GM18499 (cell line): ENCODE results near the gene MED12L.

ENCODE experiments used
- ATAC-seq: cut with Tn5 transposase; IDR thresholded peaks from one replicate; pipeline ENCODE4 v1.9.1; 2021; ENCODE audit warnings: moderate number of reproducible peaks; ENCODE audit not compliant: insufficient read depth, unreplicated experiment

MED12L gene

DNA sequence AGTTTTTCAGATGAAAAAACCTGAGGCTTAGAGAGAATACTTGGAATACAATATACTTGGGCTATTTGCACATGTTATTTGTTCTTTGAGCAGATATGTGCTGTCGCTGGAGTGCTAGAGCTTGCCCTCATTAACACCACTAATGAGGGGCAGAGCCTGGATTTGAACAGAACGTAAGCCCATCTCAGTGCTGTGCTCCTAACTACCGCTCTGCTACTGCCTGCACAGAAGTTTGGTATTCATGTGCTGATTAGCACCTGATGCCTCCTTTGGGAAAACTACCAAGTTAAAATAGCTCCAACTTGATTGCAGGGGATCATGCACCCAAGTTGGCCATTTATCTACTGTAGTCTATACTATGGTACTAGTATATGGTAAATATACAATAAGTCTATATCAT lies 227.5 kb downstream of the MED12L start:
- no peak for ATAC-seq

DNA sequence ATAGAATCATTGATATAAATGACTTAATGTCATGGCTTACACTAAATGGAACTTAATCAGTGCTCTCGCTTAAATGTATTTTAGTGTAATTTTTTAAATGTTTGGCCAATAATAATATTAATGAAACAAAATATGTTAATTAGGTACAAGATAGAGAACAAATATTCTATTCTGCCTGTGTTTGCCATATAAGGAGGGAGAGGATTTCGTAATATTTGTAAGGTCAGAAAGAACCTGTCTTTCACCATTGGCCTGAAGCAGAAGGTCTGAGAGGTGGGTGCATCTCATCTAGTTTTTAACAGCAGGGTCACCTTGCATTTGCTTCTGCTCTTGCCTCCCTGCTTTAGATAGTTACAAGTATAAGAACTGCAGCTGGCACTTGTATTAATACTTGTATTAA lies 228.7 kb downstream of the MED12L start:
- ATAC-seq: no peak

DNA sequence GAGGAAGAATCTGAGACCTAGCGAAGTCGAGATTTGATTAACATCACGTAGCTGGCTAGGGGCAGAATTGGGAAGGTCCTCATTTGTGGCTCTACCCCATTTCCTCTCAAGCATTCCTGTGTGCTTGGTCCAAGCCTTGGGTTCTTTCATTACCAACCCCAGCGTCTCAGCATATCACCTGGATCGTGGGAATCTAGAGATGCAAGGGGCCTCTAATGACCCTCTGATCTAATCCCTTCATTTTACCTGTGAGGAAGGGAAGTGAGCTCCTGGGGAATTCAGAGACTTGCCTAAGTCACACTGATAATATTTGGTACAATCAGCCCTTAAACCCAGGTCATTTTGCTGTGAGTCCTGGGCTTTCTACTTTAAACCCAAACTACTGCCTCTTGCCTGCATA lies 229.1 kb downstream of the MED12L start:
- ATAC-seq: no peak

DNA sequence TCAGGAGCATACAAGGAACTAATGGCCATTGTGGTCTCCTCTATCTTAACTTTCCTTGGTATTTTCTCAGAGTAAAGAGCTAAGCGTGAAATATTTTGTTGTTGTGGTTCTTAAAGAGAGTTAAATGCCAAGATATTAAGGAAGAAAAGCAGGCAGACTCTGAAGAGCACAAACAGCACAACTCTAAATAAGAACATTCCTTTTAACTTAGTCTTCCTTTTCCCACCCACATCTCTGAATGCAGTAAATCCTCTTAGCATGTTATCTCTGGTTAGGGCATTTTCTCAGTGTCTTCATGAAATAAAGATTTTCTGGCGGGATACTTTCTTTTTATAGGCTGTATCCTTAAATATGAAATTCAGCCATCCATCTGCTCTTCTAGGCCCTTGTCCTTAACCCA lies 229.7 kb downstream of the MED12L start:
- ATAC-seq: no peak

DNA sequence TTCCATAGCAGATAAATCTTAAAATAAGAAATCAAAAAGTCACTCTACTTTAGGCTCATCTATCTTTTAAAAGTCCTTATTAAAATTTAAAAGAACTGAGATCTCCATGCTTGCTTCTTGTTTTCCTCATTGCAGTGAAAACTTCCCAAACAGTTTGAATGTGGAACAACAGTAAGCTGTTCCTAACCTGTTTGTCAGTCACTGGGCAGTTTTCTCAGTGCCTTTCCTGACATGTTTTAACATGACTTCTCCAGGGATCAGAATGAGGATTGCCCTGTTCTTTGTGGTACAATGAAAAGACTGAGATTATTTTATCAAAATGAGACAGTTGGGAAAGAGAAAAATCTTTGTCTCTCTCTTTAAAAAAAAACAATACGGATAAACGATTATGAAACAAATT lies 230.4 kb downstream of the MED12L start:
- ATAC-seq: no peak

DNA sequence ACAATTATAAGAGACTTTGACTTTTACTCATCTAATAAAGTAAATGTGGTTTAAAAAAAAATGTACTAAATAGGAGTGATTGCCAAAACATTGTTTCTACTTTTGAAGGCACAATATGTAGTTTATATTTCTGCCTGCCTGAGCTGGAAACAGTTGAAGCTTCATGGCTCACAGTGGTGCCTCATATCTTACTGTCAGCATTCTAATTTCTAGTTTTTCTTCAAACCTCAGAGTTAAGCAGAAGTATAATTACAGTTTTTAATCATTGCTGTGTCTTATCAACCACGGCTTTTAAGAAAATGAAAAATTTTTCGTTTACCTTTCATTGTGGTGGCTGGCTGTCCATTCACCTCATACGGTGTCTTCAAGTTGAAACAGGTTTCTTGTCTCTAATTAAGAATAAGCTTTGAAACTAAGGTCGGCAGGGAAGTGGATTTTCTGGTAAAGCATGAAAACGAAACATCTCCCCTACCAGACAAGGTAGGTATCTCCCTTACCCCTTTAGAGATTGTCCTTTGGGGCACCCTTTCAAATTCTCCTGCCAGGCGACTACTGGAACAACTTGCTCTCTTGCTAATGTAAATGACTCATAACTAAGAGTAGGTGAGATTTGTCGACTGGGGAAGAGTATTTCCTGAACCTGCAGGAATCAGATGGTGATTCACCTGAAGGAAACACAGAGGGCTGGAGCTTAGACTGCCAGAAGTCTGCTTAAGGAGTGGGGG lies 231.0 kb downstream of the MED12L start, which contains the start of gene GPR87:
Gene GPR87 (minus strand): TSS at position 554 of the 725 bp plus-strand sequence. CDS start 16,720 bp downstream, outside the sequence.
- ATAC-seq: no peak

DNA sequence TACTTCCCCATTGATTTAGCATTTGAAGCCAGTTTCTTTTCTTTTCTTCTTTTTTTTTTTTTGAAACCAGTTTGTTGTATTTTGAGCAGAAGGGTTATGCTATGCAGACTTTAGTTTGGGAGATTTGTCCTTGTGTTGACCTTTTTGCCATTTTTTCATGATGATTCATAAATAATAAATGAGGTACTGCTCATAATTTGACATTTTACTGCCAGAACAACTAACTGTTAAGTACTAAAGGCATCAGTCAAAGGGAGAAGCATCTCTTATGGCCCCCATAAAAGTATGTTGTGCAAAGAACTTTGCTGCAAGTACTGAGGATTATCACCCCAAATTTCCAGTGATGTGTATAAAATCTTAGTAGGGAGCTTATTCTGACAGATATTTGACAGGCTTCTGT lies 232.8 kb downstream of the MED12L start:
- ATAC-seq: no peak

DNA sequence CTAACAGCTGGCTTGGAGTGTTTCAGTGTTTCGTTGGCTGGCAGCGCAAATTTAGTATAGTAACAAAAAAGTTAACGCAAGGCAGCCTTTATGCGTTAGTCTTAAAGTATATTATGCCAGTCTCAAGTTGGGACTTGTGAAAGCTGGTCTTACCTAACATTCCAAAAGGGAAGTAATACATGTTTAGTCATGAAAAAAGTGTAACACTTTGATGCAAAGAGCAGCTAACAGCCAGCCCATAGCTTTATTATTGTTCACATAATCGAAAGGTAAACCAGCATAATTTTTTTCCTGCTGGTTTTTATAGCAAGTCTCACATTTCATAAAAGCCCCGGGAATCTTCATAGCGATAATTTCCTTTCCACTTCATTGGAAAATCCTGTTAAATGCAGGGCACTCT lies 233.5 kb downstream of the MED12L start:
- no peak for ATAC-seq

DNA sequence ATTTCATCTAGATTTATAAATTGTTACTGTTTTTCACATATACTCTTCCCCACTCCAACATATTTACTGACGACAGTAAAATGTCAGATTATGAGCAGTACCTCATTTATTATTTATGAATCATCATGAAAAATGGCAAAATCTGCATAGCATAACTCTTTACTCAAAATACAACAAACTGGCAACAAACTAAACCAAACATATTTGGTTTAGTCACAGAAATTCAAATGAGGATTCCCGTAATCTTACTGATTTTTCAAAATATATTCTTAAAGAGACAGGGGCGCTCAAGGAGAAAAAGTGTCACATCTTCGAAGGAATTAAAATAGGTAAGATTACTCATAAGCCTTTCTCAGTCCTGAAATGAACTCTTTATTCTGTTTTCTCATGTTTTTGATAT lies 234.2 kb downstream of the MED12L start:
- ATAC-seq: no peak

DNA sequence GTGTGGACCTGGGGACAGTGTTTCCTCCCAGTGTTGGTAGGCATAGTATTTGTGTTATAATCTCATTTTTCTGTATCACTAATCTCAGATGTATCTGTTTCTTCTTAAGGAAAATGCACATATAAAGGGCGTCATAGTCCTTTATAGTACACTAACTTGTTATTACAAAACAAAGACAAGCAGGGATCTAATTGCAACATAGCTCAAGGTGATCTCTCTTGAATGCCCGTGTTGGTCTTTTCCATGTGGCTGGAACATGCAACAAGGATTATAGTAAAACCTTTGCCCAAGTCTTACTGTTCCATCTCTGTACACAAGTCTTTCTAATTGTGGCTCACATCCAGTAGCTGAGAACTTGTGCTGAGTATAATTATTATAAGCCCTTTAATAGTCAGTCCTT lies 234.7 kb downstream of the MED12L start:
- ATAC-seq: no peak

DNA sequence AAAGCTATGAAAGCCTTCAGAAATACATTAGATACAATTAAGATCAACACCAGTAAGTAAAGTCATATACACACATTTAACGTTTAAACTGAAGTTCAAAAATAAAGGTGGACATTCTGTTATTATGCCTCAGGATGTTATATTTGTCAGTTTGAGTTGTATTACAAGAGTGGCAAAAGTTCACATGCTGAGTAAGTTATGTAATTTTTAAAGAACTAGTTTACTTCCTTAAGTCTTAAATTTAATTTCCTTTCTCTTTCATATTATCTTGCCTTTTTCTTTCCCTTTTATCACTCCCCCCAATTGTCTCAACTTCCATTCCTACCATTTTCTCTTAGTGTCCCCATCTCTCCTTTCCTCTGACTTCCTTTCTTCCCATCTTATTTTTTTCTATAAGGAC lies 236.1 kb downstream of the MED12L start:
- no peak for ATAC-seq

DNA sequence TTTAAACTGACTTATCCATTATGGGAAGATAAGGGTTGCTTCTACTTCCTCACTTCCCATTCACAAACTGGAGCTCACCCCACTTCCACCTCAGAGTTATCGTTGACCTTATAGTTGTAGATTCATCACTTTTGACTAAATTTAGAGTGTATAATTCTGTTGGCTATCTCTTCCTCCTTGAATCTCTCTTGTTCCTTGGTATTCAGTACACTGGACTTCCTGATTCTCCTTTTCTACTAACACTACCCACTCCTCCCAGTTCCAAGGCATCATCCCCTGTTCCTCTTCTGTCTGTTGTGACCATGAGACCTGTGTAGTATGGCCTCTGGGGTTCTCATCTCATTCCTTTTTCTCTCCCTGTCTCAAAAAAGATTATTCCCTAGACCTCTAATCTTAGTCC lies 237.0 kb downstream of the MED12L start:
- no peak for ATAC-seq

DNA sequence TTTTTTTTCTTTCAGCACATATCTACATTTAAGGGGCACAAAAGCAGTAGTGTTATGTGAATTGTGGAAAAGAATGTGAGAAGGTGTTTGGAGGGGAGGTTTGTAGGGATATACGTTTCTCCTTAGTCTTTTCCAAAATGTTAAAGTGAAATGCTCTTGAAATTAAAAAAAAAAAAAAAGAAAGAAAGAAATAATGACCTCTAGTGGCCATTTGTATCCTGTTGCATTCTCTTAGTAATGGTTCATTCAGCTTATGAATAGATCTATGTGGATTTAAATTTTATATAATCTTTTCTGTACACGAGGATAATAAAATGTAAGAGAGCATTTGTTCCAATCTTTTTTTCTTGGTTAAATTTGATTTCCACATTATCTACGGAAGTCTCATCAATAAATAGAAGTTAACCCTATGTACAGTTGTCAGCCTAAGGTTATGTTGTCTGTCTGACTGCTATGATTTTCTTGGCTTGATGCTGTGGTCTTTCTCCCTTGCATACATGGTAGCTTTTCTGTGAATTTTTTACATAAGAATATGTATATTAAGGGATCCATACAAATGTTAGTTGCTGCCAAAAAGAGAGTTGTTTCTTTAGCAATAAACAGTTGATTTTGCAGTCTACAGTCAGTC lies 242.2 kb downstream of the MED12L start:
- ATAC-seq: no peak

DNA sequence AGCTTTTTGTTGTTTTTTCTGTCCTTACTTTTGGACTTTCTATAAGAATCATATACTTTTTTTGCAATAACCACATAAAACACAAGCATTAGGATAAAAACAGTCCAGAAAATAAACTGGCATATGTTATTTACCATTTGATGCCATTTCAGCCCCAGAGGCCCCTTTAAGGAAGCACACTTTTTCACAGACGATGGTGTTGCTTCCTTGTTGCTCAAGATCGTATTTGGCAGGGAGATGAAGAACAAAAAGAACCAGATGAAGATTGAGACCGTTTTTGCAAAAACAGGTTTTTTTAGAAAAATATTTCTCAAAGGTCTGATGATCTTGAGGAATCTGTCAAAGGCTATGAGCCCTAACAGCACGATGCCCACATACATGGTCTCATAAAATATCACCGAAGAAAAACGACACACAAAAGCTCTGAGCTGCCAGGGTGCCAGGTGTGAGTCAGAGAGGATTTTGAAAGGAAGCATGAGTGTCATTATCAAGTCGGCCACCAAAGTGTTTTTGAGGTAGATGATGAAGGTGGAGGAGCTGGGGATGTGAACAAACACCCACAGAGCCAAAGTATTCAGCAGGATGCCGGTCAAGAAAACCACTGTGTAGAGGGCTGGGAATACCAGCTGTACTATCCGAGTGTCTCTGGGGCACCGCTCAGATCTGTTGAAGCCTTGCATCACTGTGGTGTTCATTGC lies 243.0 kb downstream of the MED12L start:
- no peak for ATAC-seq

DNA sequence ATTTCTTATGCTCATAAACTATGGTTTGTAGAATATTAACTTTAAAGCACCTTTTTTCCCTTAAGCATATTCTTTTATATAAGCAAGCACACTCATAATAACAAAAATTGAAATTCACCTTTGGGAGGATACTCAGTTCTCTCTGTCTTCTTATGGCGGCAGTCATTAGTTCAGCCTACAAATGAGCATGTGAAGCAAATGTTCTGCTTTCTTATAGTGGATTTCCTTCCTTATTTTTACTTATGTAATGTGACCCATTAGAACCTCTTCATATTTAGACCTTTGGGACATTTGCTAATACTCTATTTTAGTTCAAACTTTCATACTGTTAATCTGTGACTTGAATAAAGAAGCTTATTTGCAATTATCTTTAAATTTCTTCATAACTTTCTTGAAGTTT lies 243.9 kb downstream of the MED12L start, which contains the start of gene P2RY13:
Gene P2RY13 (minus strand): TSS at position 187 of the 400 bp plus-strand sequence. CDS start 21 bp downstream, at position 166.
- ATAC-seq: no peak

DNA sequence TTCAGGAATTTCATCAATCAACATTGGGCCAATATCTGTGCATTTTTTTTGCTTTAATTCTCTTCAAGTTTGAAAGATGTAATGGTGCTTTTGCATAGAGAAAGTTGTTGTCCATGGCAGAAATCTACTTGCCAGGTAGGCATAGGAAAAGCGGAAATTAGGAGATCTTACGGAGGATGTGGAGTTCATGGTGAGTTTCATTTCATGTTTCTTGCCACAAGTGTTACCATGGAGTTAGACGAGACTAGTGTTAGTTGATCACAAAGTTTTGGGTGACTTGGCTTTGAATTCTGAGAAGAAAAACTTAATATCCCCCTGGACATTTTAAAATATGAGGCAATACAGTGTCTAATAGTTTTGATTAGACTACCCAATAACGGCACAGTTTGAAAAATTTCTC lies 244.9 kb downstream of the MED12L start:
- ATAC-seq: no peak

DNA sequence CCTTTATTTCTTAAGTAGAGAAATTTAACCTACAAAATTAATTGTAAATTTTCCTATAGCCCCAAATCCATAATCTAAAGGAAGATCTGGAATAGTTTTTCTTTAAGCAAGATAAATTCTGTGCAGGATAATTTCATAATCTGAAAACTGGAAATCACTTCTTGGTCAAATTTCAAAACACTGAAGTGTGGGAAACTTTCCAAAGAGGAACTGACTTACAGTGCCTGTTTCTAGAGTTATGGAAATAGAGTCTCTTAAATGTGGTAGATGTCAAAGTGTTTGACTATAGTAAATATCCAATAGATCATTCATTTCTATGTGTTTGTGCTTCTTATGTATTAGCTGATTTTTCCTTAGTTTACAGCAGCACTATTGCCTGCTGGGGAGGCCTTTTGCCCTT lies 245.4 kb downstream of the MED12L start:
- no peak for ATAC-seq

DNA sequence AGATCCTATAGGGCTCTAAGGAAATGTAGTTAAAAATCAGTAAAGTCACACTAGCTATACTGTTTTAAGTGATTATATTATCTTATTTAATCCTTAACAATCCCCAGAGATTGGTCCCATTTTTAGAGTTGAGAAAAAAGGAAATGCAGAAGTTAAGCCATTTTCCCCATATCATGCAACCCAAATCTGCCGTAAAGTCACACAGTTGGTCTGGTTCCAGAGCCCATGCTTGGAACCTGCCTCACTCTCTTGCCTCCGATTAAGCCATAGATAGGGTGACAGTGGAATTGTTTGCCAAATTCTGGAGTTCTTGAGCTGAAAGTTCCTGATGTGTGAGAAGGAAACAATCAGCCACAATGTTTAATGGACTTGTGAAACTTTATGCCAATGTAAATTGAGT lies 246.2 kb downstream of the MED12L start:
- ATAC-seq: no peak

DNA sequence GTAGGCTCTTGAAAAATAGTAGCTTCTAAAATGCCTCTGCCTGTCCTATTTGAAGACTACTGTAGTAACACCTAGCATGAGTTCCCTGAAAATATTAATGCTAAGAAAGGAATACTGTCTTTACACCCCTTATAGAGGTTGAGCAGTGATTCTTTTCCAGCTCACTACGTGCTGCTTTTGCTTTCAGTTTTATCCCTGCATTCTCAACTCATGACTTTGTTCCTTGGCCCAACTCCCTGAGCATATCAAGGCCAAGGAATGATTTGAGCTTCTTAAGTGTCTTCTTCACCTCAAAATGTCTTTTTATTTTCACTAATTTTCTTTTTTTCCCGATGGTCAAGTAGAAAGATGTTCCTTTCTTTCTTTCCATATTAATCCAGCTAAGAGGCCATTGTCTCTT lies 260.4 kb downstream of the MED12L start:
- no peak for ATAC-seq

DNA sequence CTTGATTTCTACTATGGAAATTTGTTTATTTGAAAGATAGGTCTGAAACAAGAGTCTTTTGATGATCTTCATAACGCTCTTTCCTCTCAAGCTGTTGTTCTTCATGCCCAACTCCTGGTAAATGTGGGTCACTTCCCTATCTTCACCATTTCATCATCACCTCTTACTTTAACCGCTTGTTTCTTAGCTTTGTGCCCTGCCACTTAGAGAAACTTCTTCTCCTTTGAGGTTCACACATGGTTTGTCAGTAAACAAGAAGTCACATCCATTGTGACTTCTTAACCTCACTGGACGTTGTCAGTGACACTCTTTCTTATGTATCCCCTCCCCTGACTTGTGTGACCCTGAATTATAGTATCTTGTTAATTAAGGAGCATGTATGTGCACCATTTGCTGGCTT lies 260.8 kb downstream of the MED12L start:
- ATAC-seq: no peak

DNA sequence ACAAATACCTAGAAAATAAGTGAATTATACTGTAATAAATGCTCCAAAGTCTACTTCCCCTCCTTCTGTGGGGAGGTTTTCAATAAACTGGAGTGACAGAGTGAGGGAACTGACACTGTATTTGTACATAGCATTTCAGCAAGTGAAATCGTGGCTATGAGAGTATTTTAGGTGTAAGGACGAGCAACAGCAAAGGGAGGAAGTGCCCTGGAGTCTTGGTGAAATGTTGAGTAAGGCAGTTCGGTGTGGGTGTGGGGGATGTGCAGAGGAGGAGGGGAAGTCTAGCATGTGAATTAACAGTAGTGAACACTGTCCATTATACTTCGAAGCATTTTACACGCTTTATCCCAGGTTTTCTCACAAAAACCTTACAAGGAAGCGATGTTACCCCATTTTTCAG lies 262.0 kb downstream of the MED12L start:
- no peak for ATAC-seq
